ENCODE data around the gene PPP6R2.

The PPP6R2 gene, protein sequence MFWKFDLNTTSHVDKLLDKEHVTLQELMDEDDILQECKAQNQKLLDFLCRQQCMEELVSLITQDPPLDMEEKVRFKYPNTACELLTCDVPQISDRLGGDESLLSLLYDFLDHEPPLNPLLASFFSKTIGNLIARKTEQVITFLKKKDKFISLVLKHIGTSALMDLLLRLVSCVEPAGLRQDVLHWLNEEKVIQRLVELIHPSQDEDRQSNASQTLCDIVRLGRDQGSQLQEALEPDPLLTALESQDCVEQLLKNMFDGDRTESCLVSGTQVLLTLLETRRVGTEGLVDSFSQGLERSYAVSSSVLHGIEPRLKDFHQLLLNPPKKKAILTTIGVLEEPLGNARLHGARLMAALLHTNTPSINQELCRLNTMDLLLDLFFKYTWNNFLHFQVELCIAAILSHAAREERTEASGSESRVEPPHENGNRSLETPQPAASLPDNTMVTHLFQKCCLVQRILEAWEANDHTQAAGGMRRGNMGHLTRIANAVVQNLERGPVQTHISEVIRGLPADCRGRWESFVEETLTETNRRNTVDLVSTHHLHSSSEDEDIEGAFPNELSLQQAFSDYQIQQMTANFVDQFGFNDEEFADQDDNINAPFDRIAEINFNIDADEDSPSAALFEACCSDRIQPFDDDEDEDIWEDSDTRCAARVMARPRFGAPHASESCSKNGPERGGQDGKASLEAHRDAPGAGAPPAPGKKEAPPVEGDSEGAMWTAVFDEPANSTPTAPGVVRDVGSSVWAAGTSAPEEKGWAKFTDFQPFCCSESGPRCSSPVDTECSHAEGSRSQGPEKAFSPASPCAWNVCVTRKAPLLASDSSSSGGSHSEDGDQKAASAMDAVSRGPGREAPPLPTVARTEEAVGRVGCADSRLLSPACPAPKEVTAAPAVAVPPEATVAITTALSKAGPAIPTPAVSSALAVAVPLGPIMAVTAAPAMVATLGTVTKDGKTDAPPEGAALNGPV

DNA sequence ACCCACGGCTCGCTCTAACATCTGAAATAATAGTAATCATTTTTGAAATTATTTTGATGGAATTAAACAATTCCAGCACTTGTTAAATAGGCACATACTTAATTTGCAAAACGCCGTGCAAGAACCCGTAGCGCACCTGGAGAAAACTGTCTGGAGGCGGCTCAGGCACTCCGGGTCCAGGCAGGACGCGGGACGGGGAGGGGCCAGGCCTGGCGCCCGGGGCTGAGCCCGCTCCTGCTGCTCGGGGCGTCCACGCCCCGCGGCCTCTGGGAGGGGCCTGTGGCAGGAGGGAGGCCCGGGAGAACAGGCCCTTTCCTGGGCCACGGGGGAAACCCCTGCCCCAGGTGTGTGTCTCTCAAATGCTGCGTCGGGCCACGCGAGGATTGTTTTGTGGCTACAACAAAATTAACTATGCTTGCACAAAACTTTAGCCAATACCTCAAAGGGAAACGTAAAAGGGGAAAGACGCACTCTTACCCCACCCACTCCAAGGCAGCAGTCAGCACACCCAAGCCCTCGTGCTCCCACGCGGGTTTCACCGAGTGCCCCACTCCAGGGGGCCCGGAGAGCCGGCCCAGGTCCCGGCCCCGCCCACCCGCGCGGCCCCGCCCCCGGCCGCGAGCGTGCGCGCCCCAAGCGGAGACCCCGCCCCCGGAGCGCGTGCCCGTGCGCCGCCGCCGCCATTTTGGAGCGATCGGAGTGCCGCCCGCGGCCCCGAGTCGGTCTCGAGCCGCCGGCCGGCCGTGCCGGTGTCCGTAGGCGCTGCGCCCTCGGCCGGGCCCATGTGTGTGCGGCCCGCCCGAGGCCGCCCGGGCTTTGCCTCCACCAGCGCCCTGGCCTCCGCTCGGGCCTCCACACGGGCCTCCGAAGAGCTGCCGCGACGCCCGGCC lies at the start of gene PPP6R2:
TSS of gene PPP6R2 (plus strand) at position 677 of the 890 bp plus-strand sequence. CDS start 50,582 bp downstream, outside the sequence.
- peak; percentile 59 for DNase-seq

DNA sequence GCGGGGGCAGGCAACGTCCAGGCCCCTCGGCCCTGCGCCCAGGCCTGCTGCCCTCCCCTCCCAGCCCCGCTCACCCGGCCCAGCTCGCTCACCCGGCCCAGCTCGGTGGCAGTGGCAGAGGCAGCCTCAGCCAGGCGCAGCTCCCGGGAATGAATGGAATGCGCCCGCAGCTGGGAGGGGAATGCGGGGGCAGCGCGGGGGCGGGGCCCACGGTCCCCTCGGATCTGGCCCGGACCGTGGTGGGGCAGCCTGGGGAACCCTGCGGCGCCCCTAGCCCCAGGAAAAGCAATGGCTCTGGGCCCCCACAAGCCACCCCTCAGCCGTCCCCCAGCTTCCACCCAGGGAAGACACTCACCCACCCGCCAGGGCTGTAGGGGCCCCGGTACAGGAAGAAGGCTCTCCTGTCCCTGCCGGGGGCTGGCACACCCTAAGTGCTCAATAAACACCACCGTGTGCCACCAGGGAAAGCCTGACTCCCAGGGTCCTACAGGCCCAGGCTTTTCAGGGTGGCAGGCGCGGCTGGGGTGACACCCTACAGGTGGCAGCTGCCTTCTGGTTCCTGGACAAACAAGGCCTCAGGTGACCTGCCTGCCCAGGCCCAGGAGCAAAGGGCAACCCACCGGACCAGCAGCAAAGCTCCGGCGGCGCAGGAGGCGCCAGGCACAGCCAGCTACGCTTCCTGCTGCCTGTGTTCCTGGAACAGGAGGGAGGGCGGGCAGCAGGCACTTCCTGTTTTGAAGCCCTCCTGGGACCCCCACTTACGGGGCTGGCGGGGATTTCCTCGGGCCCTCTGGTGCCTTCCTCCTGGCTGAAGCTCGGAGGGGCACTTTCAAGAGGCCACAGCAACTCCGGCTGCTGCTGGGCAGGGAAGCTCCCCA lies 49.4 kb upstream of the PPP6R2 start:
- peak; percentile 78 for DNase-seq

DNA sequence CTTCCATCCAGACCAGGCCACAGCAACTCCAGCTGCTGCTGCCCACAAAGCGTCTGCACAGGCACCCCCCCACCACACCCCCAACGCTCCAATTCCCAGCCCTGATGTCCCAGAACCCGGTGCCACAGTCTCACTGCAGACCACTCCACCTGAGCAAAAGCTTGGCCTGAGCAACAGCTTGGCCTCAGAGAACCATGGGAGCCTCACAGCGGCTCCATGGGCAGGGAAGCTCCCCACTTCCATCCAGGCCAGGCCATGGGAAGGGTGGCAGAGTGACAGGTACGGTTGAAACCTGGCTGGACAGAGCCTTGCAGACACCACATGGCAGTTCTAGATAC lies 48.8 kb upstream of the PPP6R2 start:
- no peak for DNase-seq

DNA sequence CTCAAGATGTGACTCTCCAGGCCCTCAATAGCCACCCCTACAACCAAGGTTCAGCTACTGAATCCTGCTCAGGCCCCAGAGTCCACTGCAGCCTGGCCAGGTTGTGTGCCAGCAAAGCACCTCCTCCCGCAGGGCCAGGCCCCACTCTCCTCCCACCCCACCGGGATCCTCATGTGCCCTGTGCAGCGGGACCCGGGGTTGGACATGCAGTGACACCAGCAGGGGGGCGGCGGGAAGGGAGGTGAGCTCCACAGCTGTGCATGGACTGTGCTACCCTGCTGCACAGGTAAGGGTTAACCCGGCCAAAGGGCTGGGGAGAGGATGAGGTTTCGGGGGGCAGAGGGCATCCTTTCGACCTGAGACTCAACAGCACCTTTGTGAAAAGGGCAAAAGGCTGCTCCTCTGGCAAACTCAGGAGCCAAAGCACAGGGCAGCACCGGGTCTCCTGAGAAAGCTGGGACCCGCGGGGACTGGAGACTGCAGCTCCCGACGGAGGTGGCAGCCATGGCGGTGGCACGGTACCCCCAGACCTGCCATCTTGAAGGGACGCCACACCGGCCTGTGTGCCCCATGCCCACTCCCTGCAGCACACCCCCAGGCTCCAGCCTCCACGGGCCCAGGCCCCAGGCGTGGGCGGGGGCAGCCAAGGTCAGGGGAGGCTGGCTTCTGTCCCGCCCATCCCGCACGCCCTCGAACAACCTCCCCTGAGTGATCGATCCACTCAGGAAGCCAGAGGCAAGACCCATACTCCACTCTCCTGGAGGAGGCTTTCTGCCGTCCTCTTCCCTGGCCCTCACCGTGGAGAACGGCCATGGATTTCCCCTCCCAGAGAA lies 46.3 kb upstream of the PPP6R2 start:
- DNase-seq, result no peak

DNA sequence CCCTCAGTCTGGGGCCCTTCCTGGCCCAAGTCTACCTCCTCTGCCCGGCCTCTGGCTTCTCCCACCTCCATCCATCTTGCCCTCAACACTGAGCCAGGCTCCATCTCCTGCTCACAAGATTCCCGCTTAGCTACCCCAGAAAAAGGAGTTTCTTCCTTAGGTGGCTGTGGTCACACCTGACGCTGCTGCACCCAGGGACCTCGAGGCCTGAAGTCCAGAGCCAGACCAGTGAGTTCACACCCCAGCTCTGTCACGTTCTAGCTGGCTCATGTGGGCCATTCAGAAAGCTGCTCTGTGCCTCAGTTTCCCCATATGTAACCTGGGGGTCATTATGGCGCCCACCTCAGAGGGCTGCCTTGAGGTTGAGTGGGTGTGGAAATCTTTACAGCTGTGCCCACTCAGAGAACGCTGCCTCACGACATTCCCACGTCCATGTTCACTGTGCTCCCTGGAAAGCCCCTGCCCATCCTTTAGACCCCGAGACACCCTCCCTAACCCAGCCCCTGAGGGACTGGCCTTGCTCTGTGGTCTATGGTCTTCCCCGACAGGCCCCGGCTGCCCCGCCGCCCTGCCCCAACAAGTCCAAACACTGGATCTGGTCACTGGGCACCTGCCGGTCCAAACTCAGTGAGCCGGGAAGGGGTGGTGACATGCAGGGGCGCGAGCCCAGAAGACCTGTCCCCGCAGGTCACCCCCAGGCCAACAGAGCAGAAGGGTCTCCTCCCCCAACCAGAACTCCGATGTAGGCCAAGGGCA lies 45.4 kb upstream of the PPP6R2 start:
- no peak for DNase-seq

DNA sequence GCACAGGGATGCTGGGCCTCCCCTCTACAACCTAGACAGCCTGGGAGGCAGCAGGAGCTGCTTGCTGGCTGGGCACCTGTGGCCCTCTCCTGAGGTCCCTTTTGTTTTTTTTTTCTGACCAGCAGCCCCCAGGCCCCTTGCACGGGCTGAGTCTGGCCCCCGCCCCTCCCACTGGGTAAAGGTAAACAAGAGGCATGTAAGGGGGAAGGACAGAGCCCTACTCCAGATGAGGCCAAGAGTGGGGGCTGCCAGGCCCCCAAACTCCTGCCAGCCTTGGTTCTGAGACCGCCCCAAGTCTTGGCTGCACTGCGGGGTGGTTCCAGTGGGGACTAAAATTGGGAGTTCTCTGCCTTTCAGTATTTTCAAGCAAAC lies 44.9 kb upstream of the PPP6R2 start:
- DNase-seq, result no peak

DNA sequence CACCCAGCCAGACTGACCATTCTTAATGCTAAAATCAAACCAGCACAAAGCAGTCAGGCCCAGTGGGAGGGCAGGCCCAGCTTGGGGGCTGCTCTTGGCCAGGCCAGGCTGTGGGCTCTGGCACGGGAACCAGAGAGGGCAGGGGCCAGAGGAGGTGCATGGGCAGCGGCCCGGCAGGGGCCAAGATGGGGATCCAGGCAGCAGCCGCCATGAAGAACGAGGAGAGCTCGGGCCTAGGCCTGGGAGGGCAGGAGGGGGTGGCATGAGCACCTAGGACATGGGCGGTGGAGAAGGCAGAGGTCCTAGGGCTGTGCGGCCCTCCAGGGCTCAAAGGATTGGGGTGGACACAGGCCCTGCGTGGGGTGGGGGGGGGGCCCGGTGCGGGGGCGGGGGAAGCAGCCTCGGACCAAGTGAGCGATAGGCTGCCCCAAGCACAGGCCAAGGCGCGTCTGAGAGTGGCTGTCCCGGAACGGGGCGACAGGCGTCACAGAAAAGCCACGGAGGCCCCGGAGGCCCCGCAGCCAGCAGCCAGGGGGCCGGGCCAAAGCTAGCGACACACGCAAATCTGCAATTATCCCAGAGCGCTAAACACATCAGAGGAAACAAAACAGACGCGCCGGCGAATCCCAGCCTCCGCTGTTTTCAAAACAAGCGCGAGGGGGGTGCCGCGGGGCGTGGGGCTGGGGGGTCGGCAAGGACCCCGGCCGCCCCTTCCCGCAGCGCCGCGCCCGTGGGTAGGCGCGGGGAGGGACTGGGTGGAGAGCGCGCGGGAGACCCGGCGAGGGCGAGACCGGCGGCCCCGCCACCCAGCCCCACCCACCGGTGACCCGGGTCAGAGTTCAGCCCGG lies 44.0 kb upstream of the PPP6R2 start:
- no peak for DNase-seq

DNA sequence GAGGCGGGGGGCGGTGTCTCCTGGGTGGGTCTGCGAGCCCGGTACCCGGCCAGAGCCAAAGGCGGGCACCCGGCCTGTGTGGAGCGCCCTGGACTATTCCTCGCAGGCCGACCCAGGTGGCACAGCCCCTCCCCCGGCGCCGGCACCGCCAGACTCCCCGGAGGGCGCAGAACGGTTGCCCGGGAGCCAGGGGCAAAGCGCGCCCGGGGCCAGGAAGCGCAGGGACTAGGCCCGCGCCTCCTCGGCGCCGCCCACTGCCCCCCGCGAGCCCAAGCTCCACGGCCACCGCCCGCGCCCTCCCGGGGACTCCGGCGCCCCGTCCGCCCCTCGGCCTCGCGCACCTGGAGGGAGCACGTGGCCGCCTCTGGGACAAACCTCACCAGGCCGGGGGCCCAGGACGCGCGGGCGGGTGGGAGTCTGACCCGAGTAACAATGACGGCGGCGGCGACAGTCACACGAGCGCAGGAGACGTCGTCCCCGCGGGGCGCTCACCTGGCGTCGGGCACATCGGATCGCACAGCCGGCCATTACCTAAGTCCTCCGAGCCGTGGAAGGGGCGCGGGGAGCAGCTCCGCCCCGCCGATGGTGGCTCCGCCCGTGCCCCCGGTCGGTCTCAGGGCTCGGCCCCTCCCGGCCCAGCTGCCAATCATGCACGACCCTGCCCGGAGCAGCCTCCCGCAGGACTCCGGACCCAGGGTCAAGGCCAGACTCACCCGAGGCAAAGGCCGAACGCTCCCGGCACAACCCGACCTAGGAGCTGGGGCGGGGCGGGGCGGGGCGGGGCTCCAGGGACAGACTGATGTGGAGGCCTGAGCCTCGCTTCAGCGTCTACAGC lies 43.1 kb upstream of the PPP6R2 start:
- DNase-seq, result no peak

DNA sequence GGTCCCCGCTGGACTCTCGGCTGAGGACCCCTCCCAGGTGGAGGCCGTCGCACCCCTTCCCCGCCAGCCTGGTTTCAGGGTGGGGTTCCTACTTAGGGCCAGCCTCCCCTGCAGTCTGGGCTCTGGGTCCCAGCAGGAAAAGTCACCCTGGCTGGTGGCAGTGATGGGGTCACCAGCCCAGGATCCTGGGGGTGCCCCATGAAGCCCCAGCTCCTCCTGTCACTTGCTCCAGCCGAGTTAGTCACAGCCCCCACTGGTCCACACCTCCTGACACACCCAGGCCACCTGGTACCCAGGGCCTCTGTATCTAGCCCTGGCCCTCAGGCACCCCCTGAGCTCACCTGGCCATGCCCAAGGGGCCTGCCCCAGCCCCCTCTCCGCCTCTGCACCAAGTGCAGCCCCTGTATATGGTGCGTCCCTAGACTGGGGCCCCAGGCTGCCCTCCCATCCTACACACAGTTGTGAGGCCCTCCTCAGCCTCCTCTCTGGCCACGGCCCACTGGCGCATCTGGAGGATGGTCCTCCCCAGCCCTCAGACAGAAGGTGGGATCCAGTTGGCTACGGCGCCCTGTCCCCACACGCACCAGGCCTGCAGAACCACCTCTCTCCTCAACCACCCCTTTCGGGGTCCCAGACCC lies 42.4 kb upstream of the PPP6R2 start:
- no peak for DNase-seq

DNA sequence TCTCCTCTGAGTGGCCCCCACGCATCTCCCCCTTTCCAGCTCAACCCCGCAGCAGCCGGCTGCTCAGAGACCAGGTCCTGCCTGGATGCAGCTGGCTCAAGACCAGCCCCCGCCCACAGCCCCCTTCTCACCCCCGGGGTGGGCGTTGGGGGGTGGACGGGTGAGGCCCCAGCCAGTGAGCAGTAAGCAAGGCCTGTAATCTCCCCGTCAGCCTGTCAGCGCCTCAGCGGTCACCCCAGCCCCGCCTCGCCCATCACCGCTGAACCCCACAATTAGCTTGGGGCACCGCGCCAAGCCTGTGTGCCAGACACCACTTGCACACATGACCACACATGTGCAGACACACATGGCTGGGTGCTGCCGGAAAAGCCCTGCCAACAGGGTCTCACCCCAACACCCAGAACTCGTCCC lies 41.5 kb upstream of the PPP6R2 start:
- DNase-seq, result no peak

DNA sequence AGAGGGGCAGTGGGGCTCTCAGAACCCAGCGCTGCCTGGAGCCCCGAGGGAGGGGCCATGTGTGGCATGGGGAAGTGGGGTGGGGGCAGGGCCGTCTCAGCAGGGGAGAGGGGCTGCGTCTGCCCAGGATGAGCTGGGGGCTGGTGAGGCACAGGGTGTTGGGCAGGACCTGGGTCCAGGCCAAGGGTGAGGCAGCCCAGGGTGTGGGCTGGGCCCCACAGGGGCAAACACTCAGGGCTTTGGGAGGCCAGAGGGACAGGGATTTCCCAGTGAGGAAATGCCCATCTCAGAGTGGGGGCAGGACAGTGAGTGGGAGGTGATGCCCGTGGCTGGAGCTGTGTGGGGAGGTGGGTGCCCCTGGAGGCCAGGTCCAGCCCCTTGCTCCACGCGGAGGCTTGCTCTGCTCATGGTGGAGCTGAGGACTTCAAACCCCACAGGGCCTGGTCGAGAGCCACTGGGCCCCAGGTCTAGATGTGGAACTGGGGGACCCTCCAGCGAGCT lies 41.0 kb upstream of the PPP6R2 start:
- DNase-seq, result no peak

DNA sequence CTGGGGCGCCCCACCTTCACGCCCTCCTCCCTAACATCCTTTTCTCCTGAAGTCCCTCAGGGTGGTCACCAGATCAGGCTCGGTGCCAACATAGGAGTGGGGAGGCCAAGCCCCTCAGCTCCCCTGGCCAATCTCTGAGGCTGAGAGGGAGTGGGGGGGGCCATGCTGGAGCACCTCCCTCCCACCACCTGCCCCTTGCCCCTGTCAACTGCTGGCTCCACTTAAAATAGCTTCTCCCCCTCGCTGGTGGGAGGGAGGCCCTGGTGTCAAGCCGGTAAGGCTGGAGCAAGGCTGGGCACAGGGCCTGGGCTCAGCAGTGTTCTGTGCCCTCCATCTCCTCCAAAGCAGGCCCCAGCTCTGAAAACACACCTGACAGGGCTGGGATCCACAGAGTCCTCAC lies 40.6 kb upstream of the PPP6R2 start:
- no peak for DNase-seq

DNA sequence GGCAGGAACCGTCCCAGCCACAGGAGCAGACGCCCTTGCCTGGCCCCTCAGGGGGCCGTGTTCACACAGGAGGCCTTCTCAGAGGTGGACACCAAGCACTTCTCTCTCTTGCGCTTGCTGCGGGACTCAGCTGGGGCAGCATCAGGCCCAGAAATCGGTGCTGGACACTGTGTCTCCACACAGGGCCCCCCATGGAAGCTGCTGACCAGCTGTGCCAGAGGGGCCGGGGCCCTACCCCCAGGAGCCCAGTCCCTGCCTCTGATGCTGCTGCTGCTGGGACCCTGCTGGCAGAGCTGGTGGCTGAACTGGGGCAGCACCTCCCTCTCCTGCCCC lies 39.6 kb upstream of the PPP6R2 start:
- no peak for DNase-seq

DNA sequence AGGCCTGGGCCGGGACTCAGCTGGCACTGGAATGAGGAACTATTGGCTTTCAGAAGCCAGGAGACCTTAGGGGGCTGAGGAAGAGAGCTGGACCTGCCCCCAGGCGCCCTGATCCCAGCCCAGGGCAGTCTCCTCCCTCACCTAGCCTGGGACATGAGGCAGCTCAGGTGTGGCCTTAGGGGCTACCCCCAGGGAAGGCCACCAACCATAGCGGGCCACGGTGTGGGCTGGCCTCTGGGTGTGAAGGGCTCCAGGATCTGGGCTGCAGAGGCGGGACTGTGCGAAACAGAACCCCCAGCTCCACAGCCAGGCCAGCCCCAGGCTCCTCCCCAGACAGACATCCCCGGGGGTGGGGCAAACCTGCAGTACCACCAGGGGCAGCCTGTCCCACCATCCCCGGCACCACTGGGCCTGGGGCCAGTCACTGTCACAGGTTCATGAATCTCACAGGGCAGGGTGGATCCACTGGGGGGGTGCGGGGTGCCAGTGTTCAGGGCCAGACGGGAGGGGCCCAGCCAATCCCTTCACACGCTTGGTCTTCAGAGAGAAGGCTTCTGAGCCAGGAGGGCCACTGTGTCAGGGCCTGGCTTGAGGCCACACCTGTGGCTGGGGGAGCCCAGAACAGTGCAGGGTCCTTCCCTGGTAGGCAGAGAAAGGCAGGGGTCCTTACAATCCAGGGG lies 39.1 kb upstream of the PPP6R2 start:
- DNase-seq, result no peak

DNA sequence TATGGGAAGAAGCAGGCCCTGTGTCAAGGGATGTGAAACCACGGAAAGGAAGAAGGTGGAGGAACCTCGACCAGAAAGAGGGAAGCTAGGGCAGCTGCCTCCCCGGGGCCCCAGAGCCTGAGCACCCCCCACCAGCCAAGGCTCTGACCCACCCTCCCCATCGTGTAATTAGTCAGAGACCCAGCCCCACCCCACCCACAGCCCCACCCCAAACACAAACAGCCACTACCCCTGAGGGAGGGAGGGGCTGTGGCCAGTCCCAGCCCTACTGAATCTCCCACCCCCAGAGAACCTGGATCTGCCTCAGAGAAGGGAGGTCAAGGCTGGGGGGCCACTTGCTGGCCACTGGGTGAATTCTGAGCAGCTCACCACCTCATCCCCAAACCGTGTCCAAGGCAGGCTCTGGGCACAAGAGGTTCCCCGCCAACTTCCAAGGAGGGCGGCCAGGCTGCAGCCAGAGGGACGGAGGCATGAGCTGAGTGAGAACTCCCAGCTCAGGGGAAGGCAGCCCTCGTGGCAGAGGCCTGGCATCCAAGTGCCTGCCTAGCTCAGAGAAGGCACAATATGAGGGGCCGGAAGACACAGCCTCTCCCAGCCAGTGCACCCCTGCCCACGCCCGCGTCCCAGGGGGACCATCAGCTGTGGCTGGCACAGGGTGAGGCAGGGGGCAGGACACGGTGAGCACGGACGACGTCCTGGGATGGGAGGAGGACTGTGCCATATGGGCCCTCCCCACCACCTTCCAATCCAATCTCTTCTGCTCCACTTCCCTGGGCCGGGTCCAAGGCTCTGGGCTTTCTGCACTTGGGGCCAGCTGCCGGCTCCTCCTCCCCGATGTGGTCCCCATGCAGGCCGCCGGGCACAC lies 38.4 kb upstream of the PPP6R2 start:
- DNase-seq, result no peak

DNA sequence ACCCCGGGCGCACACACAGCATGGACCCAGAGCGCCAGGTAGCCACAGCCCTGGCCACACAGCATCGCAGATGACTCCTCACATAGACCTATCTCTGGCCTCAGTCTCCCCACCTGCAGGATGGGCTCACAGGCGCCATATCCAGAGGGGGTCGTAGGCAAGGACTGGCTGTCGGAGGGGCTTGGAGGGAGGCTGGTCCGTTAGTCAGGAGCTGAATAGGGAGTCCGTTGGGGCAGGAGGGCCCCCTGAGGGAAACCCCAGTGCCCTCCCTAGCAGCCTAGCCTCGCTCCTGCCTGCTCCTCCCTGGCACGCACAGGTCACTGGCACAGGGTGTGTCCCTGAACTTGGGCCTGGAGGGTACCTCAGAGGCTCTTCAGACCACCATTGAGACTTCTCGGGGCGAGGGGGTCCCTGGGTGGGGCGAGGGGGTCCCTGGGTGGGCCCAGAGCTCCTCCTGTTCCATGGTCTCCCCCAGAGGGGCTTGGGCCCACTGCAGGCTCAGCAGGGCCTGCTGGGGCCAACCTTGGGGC lies 37.7 kb upstream of the PPP6R2 start:
- no peak for DNase-seq

All from fibroblast of upper back skin (primary cell).